Erythroblast (primary cell): ENCODE results near the gene ZSCAN1.
A peak's percentile ranks its signal among the peaks of the same experiment; 100 is the strongest.

Source experiments
- GATA1 ChIP-seq: IDR thresholded peaks from 2 replicates; pipeline ENCODE4 v1.6.1; 2011; ENCODE audit warnings: low read depth, mild to moderate bottlenecking, control low read depth, low read length, moderate library complexity
- POLR2A ChIP-seq: IDR thresholded peaks from 2 replicates; pipeline ENCODE4 v1.6.1; 2011; ENCODE audit warnings: mild to moderate bottlenecking, low read length

GRCh38 chr19:58002384-58003173 lies 31.2 kb upstream of the ZSCAN1 start, which contains the start of gene ZNF606:
- TF ChIP-seq POLR2A: peak; percentile 71
- no peak for TF ChIP-seq GATA1
